Measurements from ENCODE around the gene PEPD.

PEPD gene

DNA sequence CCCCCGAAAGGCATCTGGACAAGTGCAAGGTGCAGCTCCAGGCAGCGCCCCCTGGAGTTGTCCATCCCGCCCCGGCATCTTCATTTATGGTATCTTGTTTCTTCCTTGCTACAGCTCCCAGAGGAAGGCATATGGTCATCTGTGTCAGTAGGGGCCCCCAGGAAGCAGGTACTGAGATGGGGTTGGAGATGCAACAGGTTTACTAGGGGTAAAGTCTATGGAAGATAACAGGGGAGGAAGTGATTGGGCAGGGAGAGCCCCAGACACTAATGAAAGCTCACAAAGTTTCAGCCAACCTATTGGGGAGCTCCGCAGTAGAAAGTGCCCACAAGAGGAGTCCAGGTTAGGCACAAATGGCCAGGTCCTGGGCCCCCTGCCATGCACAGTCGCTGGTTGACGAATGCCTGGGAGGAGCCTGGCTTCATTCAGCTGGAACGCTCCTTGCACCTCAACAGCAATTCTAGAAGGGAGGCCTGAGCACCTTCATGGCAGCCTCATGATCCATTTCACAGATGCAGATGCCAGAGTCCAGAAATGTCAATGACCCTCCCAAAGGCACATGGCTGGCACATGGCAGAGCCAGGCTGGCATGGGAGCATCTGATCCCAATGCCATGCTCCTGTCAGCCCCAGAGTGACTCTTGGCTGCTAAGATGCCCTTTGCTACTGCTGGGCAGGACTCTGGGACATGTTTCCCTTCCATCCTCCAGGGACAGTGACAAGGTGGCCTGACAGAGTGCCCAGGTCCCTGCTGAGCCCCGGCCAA is 23.8 kb upstream of the PEPD start:
- DNase-seq = no peak

DNA sequence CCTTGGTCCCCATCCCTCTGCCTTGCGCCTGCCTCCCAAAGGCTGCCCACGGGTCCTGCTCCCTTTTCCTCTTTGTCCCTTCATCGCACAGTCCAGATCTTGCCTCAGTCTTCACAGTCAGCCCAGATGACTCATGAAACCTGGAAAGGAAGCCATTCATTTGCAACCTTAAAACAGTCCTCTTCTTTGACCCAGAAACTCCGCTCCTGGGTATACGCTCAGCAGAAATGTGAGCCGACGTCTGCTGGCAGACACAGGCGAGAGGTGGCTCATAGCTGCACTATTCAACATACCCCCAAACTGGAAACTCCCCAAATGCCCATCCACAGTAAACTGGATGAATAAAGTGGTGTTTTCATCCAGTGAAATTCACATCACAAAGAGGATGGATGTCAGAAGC is 13.6 kb upstream of the PEPD start:
- DNase-seq = no peak

DNA sequence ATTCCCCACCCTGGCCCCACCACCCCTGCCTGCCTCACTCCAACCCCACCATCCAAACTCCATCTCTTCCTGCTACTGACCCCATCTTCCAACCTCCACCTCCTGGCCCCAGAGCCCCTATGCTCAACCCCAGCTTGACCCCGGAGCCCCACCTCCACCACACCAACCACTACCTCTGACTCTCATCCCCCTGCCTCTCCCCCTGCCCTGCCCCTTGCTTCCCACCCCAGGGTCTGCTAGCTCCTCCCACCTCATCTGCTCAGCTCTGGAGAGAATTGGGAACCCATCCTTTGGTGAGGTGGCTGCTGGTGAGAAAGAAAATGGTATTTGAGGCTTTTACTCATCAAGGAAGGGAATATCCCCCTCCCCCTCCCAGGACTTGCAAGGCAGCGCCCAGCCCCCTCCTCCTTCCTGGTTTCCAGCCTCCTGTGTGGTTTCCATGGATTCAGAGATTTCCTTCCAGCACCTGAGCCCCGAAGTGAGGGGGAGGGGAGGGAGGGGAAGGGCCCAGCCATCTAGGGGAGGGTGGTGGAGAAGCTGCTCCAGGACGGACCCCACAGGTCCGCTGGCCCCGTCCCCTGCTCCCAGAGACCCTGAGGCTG is 11.4 kb upstream of the PEPD start:
- DNase-seq = no peak

DNA sequence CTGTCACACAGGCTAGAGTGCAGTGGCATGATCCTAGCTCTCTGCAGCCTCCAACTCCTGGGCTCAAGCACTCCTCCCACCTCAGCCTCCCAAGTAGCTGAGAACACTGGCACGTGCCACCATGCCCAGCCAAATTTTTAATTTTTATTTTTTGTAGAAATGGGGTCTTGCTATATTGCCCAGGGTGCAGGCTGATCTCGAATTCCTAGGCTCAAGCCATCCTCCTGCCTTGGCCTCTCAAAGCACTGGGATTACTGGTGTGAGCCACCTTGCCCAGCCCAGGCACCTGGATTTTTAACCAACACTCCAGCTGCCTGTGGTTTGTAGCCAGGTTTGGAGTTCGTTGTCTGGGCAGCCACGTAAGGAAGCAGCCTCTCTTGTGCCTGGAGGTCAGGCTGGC is 9.3 kb upstream of the PEPD start:
- DNase-seq = no peak

DNA sequence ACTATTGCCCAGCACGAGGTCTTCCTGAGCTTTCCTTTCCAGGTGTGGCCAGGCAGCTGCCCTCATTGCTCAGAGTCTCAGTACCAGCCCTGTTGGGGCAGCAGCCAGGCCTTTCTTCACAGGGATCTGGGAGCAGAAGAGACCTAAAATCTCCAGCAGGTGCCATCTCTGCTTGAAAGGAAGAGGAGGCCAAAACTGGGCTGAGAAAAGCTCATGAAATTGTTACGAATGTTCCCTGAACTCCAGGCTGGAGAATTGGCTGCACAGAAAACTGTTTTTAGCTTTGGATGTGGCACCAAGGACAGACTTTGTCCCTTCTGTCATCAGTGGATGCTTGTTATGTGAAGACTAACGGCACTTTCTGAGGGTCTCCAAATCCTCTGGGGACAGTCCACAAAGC is 8.7 kb upstream of the PEPD start:
- no peak for DNase-seq

DNA sequence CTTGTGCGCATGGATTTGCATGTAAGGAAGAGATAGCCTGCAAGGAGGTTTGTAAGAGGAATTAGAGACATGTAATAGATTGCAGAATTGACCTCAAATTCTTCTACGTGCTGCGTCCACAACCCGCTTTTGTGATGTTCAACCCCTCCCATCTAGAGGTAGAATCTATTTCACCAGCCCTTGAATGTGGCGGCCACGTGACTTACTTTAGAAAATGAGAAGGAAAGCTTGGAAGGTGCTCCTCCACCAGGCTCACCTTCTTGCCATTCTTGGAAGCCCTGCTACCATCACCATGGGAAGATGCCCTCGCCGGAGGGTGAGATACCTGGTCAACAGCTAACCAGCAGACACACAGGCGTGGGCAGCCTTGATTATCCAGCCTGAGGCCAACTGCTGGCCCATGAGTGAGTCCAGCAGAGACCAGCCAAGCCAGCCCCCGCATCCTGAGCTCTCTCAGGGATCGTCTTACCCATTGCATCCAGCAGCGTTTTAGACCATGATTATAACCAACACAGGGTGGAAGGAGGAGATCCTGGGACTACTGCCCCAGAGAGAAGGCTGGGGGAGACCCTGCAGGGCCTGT is 7.6 kb upstream of the PEPD start:
- DNase-seq = no peak

DNA sequence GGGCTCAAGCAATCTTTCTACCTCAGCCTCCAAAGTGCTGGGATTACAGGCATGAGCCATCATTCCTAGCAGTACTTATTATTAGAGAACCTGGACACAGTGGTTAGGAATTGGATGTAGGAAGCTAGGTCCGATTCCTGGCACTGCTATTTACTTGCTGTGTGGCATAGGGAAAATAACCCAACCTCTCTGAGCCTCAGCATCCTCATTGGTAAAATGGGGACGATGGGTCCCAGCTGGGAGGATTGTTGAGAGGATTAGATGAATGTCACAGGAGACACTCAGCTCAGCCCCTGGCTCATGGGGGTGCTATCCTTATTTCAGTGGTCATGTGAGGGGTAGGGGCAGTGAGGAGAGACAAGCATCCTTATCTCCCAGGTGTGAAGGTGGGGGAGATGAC is 6.8 kb upstream of the PEPD start:
- no peak for DNase-seq

DNA sequence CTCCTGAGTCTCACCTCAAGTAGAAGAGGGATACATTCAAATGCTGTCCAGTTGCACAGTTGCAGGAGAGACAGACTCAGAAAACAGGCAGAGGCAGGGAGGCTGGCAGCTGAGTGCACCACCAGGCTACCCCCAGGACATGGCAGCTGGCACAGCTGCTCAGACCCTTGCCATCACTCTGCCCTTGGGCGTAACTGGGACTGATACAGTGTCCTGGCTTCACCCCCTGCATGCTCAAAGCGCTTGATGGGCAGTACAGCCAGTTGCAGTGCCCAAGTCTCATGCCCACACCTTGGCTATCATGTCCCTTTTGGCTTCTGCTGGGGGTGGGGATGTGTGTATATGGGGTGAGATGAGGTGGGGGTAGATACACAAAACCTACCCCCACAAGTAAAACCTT is 5.5 kb upstream of the PEPD start:
- DNase-seq = no peak

DNA sequence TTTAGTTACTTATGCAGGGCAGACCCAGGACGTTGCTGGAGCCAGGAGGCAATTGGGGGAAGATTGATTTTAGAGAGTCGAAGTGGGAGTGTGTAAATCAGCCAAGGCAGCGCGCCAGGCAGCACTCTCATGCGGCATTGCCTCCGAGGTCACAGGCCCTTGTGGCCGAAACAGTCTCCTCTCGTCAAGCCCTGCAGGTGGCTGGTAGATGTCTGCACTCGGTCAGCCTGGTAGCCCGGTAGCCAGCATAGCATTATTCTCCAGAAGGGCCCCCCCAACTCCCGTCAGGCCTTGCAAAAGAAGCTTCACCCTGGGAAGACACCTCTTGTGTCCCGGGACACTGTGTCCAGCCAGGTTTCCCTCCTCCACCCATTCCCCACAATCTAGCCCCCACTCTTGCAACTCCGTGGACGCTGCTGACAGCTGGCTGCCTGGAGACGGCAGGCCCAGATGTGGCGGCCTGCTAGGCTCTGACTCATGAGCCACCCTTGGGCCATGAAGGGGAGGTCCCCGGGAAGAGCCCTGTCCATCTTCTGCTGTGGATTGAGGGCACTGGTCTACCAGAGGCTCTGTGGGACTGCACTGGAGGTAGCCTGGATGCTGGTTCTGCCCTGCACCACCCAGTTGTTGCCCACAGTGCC is 2.6 kb upstream of the PEPD start:
- no peak for DNase-seq

DNA sequence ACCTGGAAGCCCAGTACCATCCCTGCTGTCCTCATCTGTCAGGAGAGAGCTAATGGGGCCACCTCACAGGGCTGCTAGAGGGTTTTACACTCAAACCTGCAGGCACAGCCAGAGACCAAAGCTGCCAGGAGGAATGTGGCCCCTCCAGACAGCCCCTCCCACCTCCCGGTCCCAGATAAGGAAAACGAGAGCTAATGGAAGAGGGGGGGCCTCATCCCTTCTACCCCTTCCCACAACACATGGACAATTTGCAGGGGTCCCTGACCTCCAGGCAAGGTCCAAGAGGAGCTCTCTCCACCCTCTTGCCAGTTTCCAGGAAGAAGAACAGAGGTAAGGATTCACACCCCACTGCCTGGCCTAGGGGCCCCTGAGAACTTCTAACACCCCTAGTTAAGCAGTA is 1.6 kb upstream of the PEPD start:
- DNase-seq = no peak

DNA sequence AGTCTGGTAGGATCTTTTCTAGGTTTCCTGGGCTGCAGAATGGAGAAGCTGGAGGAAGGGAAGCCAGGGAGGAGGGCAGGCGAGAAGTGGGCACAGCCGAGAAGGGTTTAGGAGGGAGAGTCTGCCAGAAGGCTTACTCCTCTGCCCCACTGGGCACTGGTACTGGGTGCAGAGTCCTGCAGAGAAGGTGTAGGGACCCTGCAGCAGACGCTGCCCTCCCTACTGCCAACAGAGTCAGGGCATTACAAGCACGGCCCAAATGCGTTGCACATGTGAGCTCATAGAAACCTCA is 726 bp upstream of the PEPD start:
- DNase-seq = no peak

DNA sequence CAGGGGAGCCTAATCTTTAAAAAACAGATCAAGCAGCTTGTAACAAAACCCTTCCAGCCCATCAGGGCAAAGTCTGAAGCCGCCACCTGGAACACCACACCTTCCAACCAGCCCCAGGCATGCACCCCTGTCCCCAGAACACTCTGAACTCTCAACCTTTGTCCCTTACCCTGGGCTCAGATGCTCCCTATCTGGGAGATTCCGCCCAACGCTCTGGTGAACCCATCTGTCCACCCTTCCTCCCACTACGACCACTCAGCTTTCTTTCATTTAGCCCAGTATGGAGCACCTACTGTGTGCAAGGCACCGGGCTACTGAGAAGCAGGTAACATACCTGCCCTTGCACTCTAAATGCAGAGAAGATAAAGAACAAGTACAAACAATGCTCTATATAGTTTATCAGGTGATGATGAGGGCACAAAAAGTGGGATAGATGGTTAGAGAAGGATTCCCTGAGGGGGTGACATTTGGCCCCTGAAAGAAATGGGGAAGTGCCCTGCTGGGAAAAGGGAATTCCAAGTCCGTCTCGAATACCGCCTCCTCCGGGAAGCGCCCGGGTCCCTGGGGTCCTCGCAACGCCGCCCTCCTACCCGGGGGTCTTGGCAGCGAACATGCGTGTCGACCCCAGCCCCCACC is 629 bp downstream of the PEPD start:
- DNase-seq = no peak

DNA sequence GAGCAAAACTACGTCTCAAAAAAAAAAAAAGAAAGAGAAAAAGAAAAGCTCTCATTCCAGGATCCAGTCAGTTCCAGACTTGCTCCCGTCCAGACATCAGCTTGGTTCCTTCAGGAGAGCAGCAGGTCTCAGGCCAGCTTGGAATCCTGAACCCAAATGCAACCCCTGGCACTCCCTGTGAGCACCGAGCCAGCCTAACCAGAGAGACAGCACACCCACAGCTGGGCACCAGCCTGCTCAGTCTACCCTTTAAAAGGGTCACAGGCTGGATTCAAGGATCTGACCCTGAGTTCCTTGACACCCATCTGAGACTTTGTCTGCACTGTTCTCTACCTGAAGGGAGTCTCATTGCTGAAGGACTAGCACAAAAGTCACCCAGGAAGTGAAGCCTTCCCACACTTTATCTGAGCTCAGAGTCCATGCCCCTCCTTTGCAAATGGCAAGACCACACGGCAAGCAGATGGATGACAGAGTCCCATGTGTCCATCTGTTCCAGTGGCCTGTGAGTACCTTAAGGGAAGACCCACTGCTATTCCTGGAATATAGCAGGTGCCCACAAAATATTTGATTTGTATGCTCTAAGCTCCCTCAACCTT is 1.4 kb downstream of the PEPD start:
- DNase-seq = no peak

DNA sequence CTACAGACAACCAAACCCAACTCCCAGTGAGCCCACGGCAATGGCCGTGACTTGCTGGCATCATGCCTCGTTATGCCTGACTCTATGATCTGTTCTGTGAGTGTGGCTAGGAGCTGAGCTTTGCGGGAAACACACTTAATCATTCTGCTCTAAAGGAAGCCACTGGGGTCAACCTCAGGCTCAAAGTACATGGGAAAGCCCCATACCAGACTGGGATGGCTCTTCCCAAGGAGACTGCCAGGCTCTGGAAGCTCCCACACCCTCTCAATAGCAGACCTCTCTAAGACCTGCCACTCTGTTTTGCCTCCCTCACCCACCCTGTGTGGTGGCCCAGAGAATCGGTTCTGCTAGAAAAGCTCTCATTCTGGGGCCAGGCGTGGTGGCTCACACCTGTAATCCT is 2.2 kb downstream of the PEPD start:
- no peak for DNase-seq

DNA sequence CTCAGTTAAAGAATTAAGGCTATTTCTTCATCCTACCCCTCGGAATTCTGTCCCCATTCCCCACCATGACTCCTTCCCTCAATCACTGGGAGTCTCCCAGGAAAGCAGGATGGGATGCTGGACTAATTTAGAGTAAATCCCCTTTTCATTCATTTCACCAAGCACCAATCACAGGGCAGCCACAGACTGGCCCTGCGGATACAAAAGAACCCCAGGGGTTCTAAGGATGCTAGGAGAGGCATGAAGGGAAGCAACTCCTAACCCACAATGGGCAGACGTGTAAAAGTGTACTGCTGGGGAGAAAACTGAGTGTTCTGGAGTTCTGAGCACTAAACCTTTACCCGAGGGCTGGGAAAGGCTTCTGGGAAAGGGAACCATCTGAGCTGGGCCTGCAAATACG is 3.0 kb downstream of the PEPD start:
- DNase-seq = no peak

DNA sequence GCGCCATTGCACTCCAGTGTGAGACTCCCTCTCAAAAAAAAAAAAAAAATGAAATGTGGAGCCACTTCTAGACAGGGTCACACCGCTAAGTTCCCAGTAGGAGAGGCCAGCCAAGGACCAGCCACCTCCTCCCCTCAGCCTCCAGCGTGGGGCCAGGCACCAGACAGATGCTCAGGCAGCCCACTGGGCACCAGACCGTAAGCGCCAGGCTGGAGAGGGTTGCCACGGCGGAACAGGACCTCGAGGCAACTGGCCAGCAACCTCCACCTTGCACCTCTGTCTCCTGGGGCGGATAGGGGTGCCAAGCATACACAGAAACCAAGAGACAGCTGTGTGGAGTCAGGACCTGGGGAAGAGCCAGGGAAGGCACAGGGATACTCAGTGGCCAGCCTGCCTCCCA is 3.7 kb downstream of the PEPD start:
- DNase-seq = no peak

DNA sequence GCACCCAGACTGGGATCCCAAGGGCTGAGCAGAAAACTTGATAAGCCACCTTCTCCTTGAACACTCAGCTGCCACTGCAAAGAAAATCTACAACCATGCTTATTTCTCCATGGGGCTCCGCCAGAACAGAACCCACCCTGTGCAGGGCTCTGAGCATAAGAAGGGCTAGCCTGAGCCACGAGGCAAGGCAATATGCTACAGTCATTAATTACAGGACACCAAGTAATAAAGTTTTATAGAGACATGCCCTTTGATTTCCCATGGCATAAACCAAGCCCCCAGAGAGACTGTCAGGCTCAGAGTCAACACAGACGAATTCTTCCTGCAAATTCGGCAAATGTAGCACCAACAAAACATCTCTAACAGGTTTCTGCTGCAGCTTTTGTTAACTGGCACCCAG is 5.7 kb downstream of the PEPD start:
- DNase-seq = no peak

DNA sequence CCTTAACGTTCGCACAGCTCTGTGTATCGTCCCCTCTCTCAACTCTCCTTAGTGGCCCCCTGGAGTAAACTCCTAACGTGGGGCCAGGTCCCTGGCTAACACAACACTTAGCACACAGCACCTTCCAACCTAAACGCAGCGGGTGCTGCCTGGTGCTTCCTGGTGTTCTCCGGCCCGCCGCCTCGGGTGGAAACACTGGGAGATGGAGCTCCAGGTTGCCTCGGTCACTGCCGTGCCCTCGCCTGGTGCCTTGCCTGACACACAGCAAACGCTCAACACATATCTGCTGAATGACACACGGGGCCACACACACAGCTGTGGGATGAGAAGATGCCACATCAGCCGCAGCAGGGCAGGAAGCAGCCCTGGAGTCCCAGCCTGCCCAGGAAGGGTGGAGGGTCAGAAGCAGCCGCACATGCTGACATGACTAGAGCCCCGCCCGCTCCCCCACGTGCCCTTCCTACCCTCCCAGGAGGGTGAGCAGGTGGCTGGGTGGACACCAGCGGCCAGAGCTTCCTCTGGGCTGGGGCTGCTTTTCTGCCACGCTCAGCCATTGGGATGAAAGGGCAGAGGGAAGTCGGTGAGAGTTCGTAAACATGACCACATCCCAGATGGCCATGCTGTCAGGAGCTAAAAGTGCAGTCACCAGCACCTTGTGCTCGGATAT is 6.6 kb downstream of the PEPD start:
- DNase-seq = no peak

DNA sequence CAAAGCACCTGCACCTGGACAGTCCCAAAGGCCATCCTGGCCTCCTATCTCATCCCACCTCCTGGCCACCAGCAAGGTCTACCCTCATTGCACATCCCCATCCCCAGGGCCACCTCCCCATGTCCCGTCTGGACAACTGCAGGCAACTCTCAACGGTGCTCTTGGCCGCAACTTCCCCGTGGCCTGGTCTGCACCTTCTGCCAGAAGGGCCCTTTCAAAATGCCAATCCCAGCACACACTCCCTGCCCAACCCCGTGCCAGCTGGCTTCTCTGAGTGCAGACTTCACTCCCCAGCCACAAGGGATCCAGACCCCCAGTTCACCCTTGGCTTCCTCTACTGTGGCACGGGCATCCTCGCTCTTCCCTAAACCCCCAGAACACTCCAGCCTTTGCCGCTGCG is 8.2 kb downstream of the PEPD start:
- no peak for DNase-seq

DNA sequence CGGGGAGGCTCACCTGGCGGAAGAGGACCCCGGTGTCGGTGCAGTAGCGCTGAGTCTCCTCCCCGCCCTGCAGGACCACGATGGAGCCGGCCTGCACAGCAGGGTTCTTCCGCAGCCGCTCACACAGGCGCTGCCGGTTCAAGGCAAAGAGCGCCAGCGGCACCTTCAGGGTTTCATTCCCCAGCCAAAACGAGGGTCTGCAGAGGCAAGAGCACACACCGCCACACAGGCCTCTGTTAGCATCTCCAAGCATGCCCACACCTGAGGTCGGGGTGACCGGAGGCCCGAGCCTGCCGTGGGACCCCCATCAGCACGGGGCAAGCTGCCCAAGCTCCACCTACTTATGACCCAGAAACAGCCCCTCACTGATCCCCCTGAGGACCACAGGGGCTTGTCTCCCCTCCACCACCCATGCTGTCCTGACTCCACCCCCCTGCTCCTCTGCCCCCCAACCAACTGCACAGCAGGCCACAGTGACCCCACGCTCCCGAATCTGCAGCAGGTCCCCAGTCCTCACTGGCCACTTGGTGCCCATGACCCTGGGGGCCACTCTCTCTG is 8.9 kb downstream of the PEPD start:
- DNase-seq = no peak

DNA sequence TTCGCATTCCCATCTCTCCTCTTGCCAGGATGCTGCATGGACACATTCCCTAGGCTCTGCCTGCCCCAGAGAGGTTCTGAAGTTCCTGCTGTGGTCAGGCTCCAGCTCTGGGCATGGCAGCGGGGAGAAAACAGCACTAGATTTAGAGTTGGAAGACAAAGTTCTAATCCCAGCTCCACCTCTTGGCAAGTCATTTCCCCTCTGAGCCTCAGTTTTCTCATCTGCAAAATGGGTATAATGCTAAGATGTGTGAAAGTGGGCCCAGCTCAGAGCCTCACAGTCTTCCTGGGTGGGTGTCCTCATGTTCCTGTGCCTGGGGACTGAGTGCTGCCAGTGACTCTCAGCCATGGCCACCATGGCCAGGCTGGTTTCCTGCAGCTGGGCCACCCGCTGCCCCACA is 9.6 kb downstream of the PEPD start:
- DNase-seq = no peak

DNA sequence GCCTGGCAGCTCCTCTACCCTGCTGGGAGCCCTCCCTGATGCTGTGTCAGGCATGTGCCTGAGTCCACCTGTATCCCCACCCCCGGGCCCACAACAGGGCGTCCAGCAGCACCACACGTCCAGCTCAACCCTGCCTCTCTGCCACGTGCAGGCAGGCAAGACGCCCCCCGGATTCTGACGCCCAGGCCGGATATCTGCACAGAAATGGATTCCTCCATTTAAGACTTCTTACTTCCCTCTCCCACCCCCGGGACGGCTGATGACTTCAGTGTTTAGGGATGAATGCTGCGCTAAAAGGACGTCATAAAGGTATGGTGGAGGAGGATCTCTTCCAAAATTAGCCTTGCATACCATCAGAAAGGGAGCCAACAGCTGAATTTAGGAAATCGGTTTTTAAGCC is 10.2 kb downstream of the PEPD start:
- no peak for DNase-seq
